LHCN-M2 (cell line): ENCODE measurements around the gene RMDN3. TPM values are rescaled to one million over a fixed set of nuclear protein-coding genes. Genes with fewer than 3 reads are reported as not detected.

Experiments used
- DNase-seq: peaks from one replicate; pipeline ENCODE4 v3.0.0-alpha.2; 2012; ENCODE audit warnings: low read depth
- total RNA-seq: library from RNA; depleted of rRNA; stranded (reverse); fragments of >200 nt; gene quantifications from 2 replicates; pipeline ENCODE4 v1.2.3, GENCODE V29; 2014

RMDN3 gene
- total RNA-seq, 1 experiment from 2014 or later: 16.1 TPM

- DNase-seq: no peak
Observed at GRCh38 chr15:40773496-40773895, 18.4 kb upstream of the RMDN3 start.

- no peak for DNase-seq
Observed at GRCh38 chr15:40772014-40772413, 17.0 kb upstream of the RMDN3 start.

GRCh38 chr15:40771242-40771641 lies 16.2 kb upstream of the RMDN3 start:
- no peak for DNase-seq

- DNase-seq: peak; percentile 42
Observed at GRCh38 chr15:40770147-40770721, 15.2 kb upstream of the RMDN3 start.

- no peak for DNase-seq
Observed at GRCh38 chr15:40769274-40770146, 14.5 kb upstream of the RMDN3 start, which contains the start of gene C15orf62. Gene C15orf62 (plus strand): TSS chr15:40769980. CDS start chr15:40770496, 516 bp downstream.

- no peak for DNase-seq
Observed at GRCh38 chr15:40768521-40769273, 13.6 kb upstream of the RMDN3 start.

- no peak for DNase-seq
Observed at GRCh38 chr15:40767838-40768500, 12.9 kb upstream of the RMDN3 start.

GRCh38 chr15:40766906-40767837 lies 12.1 kb upstream of the RMDN3 start:
- DNase-seq: no peak

- no peak for DNase-seq
Observed at GRCh38 chr15:40766194-40766815, 11.3 kb upstream of the RMDN3 start.

- no peak for DNase-seq
Observed at GRCh38 chr15:40764629-40765103, 9.6 kb upstream of the RMDN3 start.

- DNase-seq: peak; percentile 56
Observed at GRCh38 chr15:40763801-40764628, 9.0 kb upstream of the RMDN3 start, which contains the start of gene GCHFR. Gene GCHFR (plus strand): TSS chr15:40764068. CDS start chr15:40764181, 113 bp downstream.

GRCh38 chr15:40762919-40763800 lies 8.1 kb upstream of the RMDN3 start:
- DNase-seq: no peak

- DNase-seq: no peak
Observed at GRCh38 chr15:40759961-40760360, 4.9 kb upstream of the RMDN3 start.

- DNase-seq: no peak
Observed at GRCh38 chr15:40756938-40757337, 1.9 kb upstream of the RMDN3 start.

GRCh38 chr15:40755812-40756208 lies 756 bp upstream of the RMDN3 start:
- DNase-seq: no peak

- DNase-seq: no peak
Observed at GRCh38 chr15:40754574-40754882, 526 bp downstream of the RMDN3 start.

GRCh38 chr15:40751745-40752144 lies 3.3 kb downstream of the RMDN3 start:
- DNase-seq: no peak

- DNase-seq: no peak
Observed at GRCh38 chr15:40750885-40751284, 4.2 kb downstream of the RMDN3 start.
